Peyer's patch (tissue), 4 donors: ENCODE results near the gene ZFR.

Experiments
- CTCF ChIP-seq, 6 experiments: fragments of 450-650 bp in 4 of 6; fragments of 200-600 bp in 2 of 6; sonication (generic) in 1 of 6; IDR thresholded peaks; one replicate each; pipeline ENCODE4 v1.5.1; 2017 to 2019; ENCODE audit warnings: antibody characterized with exemption in 6 of 6, mild to moderate bottlenecking in 3 of 6, moderate library complexity in 1 of 6
- POLR2A ChIP-seq, 2 donors: fragments of 450-650 bp; IDR thresholded peaks; one replicate each; pipeline ENCODE4 v1.5.1; 2017; ENCODE audit warnings: antibody characterized with exemption in 2 of 2, mild to moderate bottlenecking in 2 of 2, moderate library complexity in 2 of 2

DNA sequence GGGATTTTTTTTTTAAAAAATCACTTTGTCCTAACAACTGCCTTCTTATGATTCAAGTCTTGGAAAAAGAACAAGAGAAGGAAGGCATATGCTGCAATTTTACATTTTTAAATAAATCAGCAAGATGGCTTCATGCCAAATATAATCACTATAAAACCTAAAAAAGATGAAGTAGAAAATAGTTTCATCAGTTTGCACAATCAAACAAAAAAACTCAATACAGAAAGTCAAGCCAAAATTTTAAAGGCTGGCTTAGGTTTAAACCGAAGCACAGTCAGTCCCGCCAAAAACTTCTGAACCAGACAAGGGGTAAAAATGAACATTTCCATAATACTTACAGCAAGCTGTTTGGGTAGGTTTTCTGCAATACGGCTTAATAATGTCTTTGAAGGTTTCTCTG lies 57.3 kb downstream of the ZFR start:
- no peak for TF ChIP-seq CTCF (IDR thresholded peaks at IDR 0.05)
- TF ChIP-seq POLR2A (IDR thresholded peaks at IDR 0.05) = no peak
